Neural cell (in vitro differentiated cells): ENCODE data around the gene SLMAP.

Experiments
- EP300 ChIP-seq: fragments of 450-650 bp; conservative IDR thresholded peaks from 2 replicates; pipeline ENCODE4 v1.6.1; 2014; ENCODE audit warnings: antibody characterized with exemption, mild to moderate bottlenecking, moderate library complexity; ENCODE audit not compliant: poor library complexity, severe bottlenecking
- TAF1 ChIP-seq: IDR thresholded peaks from 2 replicates; pipeline ENCODE4 v1.6.1; 2012; ENCODE audit warnings: low read depth

GRCh38 chr3:57958642-57959422 lies 202.7 kb downstream of the SLMAP start:
- TF ChIP-seq TAF1, result no peak
- no peak for TF ChIP-seq EP300
